Fibroblast of pulmonary artery (primary cell): ENCODE measurements around the gene CSMD2.

ENCODE experiments used
- DNase-seq: peaks from one replicate; pipeline ENCODE4 v3.0.0-alpha.2; 2010; ENCODE audit warnings: low read depth
- H3K4me3 ChIP-seq: replicated peaks from 2 replicates; pipeline ENCODE4 v1.5.1; 2011; ENCODE audit warnings: low read depth, mild to moderate bottlenecking, control low read depth, low read length, moderate library complexity
- CTCF ChIP-seq: IDR thresholded peaks from 2 replicates; pipeline ENCODE4 v1.5.1; 2011; ENCODE audit warnings: mild to moderate bottlenecking, control low read depth, low read length, inconsistent platforms; ENCODE audit errors: missing control alignments

CSMD2 gene

GRCh38 chr1:34060187-34060730 lies 104.8 kb downstream of the CSMD2 start:
- no peak for TF ChIP-seq CTCF
- H3K4me3 ChIP-seq, result no peak overlapping the region

GRCh38 chr1:34057347-34058130 lies 107.5 kb downstream of the CSMD2 start:
- TF ChIP-seq CTCF, result no peak
- H3K4me3 ChIP-seq, result no peak overlapping the region
- no peak for DNase-seq

More at GRCh38 chr1:34060187-34060730, 104.8 kb downstream of the CSMD2 start:
- DNase-seq, result no peak

GRCh38 chr1:34055818-34056217 lies 109.2 kb downstream of the CSMD2 start:
- no peak for TF ChIP-seq CTCF
- no peak for DNase-seq
- no peak overlapping the region for H3K4me3 ChIP-seq

- H3K4me3 ChIP-seq, result no peak overlapping the region
- no peak for TF ChIP-seq CTCF
- DNase-seq, result no peak
Observed at GRCh38 chr1:34054920-34055319, 110.1 kb downstream of the CSMD2 start.

- no peak for TF ChIP-seq CTCF
- DNase-seq, result no peak
- H3K4me3 ChIP-seq, result no peak overlapping the region
Observed at GRCh38 chr1:34053660-34054059, 111.4 kb downstream of the CSMD2 start.

- DNase-seq, result no peak
- H3K4me3 ChIP-seq, result no peak overlapping the region
- TF ChIP-seq CTCF, result no peak
Observed at GRCh38 chr1:34052565-34052964, 112.5 kb downstream of the CSMD2 start.
